K562 (cell line): ENCODE data around the gene NCMAP. TPM values are rescaled to one million over a fixed set of nuclear protein-coding genes. Genes with fewer than 3 reads are reported as not detected.

Experiments
- ATAC-seq: fragments of 200-7000 bp; cut with Tn5 transposase; 3 replicates; pipeline ENCODE4 v1.9.1; 2020; ENCODE audit warnings: moderate library complexity
- BruUV-seq: library from RNA; stranded (reverse); fragments of 400-500 nt; replicated peaks from 2 replicates; lab custom pipeline; 2021; lab: Mats Ljungman, UMichigan
- CTCF ChIA-PET: fragments of 300-600 bp; formaldehyde crosslinking; extraction: SDS; loops from one replicate; lab custom pipeline; 2021; ENCODE audit warnings: low intra/inter-chr PET ratio; lab: Yijun Ruan, JAX
- POLR2A ChIA-PET: fragments of 300-600, 350-650 bp; sonication (Branson Sonifier 250); formaldehyde crosslinking; extraction: SDS; loops from one replicate; lab custom pipeline; 2021; ENCODE audit warnings: antibody characterized with exemption, inconsistent platforms; lab: Yijun Ruan, JAX
- DNase-seq, 4 experiments: peaks; one replicate each; pipeline versions ENCODE4 v3.0.0 to v3.0.0-alpha.2; 2011 to 2018; ENCODE audit warnings: low spot score in 3 of 4, mixed read lengths in 3 of 4; ENCODE audit errors: extremely low read depth in 1 of 4
- FAIRE-seq: peaks from 2 replicates; lab custom pipeline; 2011; peaks lifted over from hg19 to GRCh38; lab: Jason Lieb, UNC
- H2AFZ ChIP-seq: 2 replicates; pipeline ENCODE4 v1.6.0; 2011; ENCODE audit warnings: low read depth, low read length, control low read depth, inconsistent platforms
- H3K27ac ChIP-seq: fragments of 200-600 bp; 3 replicates; pipeline ENCODE4 v1.8.0; 2011; ENCODE audit warnings: low read depth, mild to moderate bottlenecking, control low read depth, inconsistent platforms, low read length, moderate library complexity, mixed read lengths; ENCODE audit errors: extremely low read depth
- H3K27me3 ChIP-seq, 2 experiments: fragments of 300-600 bp in 1 of 2; 2 replicates in 1 of 2; 3 replicates in 1 of 2; pipeline versions ENCODE4 v1.6.0 to v1.8.0; 2011; ENCODE audit warnings: inconsistent platforms in 2 of 2, low read length in 2 of 2, mild to moderate bottlenecking in 1 of 2, mixed read lengths in 1 of 2, moderate library complexity in 1 of 2; ENCODE audit not compliant: control insufficient read depth in 2 of 2, insufficient read depth in 2 of 2
- H3K36me3 ChIP-seq: fragments of 300-600 bp; 3 replicates; pipeline ENCODE4 v1.8.0; 2011; ENCODE audit warnings: mild to moderate bottlenecking, low read length, inconsistent platforms; ENCODE audit not compliant: control insufficient read depth, insufficient read depth
- H3K4me1 ChIP-seq, 2 experiments: fragments of 200-600 bp in 1 of 2; replicated peaks in 1 of 2; 2 replicates in 1 of 2; 3 replicates in 1 of 2; pipeline versions ENCODE4 v1.5.1 to v1.8.0; 2011; ENCODE audit warnings: inconsistent platforms in 2 of 2, low read length in 2 of 2, mild to moderate bottlenecking in 1 of 2, mixed read lengths in 1 of 2, moderate library complexity in 1 of 2; ENCODE audit not compliant: control insufficient read depth in 2 of 2, insufficient read depth in 2 of 2
- H3K4me2 ChIP-seq: 2 replicates; pipeline ENCODE4 v1.6.1; 2011; ENCODE audit warnings: low read length, control low read depth, inconsistent platforms, mixed read lengths; ENCODE audit not compliant: insufficient read depth
- H3K4me3 ChIP-seq: fragments of 200-600 bp; sonication (generic), shearing (Covaris generic); 2 replicates; pipeline ENCODE4 v1.5.1; 2016; ENCODE audit warnings: control low read depth, inconsistent platforms
- H3K79me2 ChIP-seq: fragments of 200-600 bp; 3 replicates; pipeline ENCODE4 v1.8.0; 2011; ENCODE audit warnings: low read length, inconsistent platforms; ENCODE audit not compliant: control insufficient read depth, insufficient read depth
- H3K9ac ChIP-seq, 2 experiments: 2 replicates each; pipeline versions ENCODE4 v1.6.0 to v1.6.1; 2011; ENCODE audit warnings: low read depth in 2 of 2, low read length in 2 of 2, control low read depth in 1 of 2, inconsistent platforms in 1 of 2, mild to moderate bottlenecking in 1 of 2, mixed read lengths in 1 of 2; ENCODE audit not compliant: insufficient read depth in 1 of 2
- H3K9me1 ChIP-seq: one replicate; pipeline ENCODE4 v1.6.0; 2011; ENCODE audit warnings: inconsistent platforms, mild to moderate bottlenecking, low read length, moderate library complexity; ENCODE audit not compliant: control insufficient read depth, insufficient read depth
- H3K9me3 ChIP-seq: replicated peaks from 2 replicates; pipeline ENCODE4 v1.5.1; 2011; ENCODE audit warnings: low read depth, low read length, inconsistent platforms; ENCODE audit not compliant: control insufficient read depth, insufficient read depth
- H4K20me1 ChIP-seq: replicated peaks from 2 replicates; pipeline ENCODE4 v1.6.1; 2011; ENCODE audit warnings: low read length, inconsistent platforms, mixed read lengths; ENCODE audit not compliant: control insufficient read depth, insufficient read depth
- BHLHE40 ChIP-seq: IDR thresholded peaks from 2 replicates; pipeline ENCODE4 v1.6.1; 2011; ENCODE audit warnings: low read length, improper control_type of control experiment
- CBFA2T2 ChIP-seq: fragments of 450-650 bp; conservative IDR thresholded peaks from 2 replicates; pipeline ENCODE4 v1.6.1; 2017; ENCODE audit warnings: mild to moderate bottlenecking
- CEBPG ChIP-seq, 3 experiments: fragments of 200-800 bp in 1 of 3; sonication (Bioruptor generic) in 1 of 3; sonication (generic) in 1 of 3; formaldehyde crosslinking in 1 of 3; IDR thresholded peaks in 2 of 3; conservative IDR thresholded peaks in 1 of 3; 2 replicates each; pipeline versions ENCODE4 v1.6.1 to v1.8.0; 2016 to 2022; ENCODE audit warnings: missing compliant biosample characterization in 2 of 3, missing genetic modification characterization in 2 of 3, mild to moderate bottlenecking in 1 of 3, missing genetic modification reagents in 1 of 3
- ILF3 ChIP-seq: fragments of 450-650 bp; IDR thresholded peaks from 2 replicates; pipeline ENCODE4 v1.6.1; 2018; ENCODE audit warnings: antibody characterized with exemption, mild to moderate bottlenecking, moderate library complexity, borderline replicate concordance
- RAD51 ChIP-seq: fragments of 450-650 bp; IDR thresholded peaks from 2 replicates; pipeline ENCODE4 v1.7.1; 2016; ENCODE audit warnings: low read depth, mild to moderate bottlenecking, borderline replicate concordance
- RBBP5 ChIP-seq: fragments of 200-600 bp; sonication (generic); IDR thresholded peaks from 2 replicates; pipeline ENCODE4 v1.6.1; 2012; ENCODE audit warnings: borderline replicate concordance, mild to moderate bottlenecking, low read length, control low read depth, inconsistent platforms; ENCODE audit not compliant: insufficient read depth, poor library complexity, severe bottlenecking
- TFE3 ChIP-seq: fragments of 450-650 bp; formaldehyde crosslinking; IDR thresholded peaks from 2 replicates; pipeline ENCODE4 v1.4.0; 2020; ENCODE audit warnings: mild to moderate bottlenecking, mixed read lengths
- TOE1 ChIP-seq, 2 experiments: fragments of 450-650 bp in 1 of 2; sonication (generic) in 1 of 2; formaldehyde crosslinking in 1 of 2; IDR thresholded peaks; 2 replicates each; pipeline versions ENCODE4 v1.7.1 to v1.8.0; 2016 to 2022; ENCODE audit warnings: borderline replicate concordance in 2 of 2, mild to moderate bottlenecking in 2 of 2, antibody characterized with exemption in 1 of 2, inconsistent platforms in 1 of 2, low read depth in 1 of 2, missing genetic modification reagents in 1 of 2, moderate library complexity in 1 of 2
- ZFP1 ChIP-seq: fragments of 450-650 bp; formaldehyde crosslinking; IDR thresholded peaks from 2 replicates; pipeline ENCODE4 v1.4.0; 2020; ENCODE audit warnings: mild to moderate bottlenecking, mixed read lengths
- ZKSCAN8 ChIP-seq: fragments of 200-800 bp; sonication (Bioruptor generic); IDR thresholded peaks from 2 replicates; pipeline ENCODE4 v1.6.1; 2016; ENCODE audit warnings: missing genetic modification characterization, missing compliant biosample characterization
- ZNF696 ChIP-seq: fragments of 250-450 bp; sonication (Bioruptor Pico); conservative IDR thresholded peaks from 2 replicates; pipeline ENCODE4 v1.4.0; 2020; ENCODE audit warnings: mild to moderate bottlenecking, moderate library complexity
- WGBS: fragments of 100-300 bp; shearing (Covaris generic); methylation state at CpG from one replicate; pipeline ENCODE4 v1.1.6; 2016; ENCODE audit warnings: low coverage, mixed read lengths; ENCODE audit not compliant: insufficient coverage; ENCODE audit errors: missing lambda C conversion rate; 5-methylcytosine and 5-hydroxymethylcytosine counted together
- in situ Hi-C: fragments of 300-500 bp; cut with MboI; formaldehyde crosslinking; loops from 4 replicates; pipeline ENCODE4 v1.15.0; 2018; ENCODE audit warnings: inconsistent platforms, mixed read lengths
- intact Hi-C: fragments of 100-400 bp; cut with micrococcal nuclease; formaldehyde crosslinking; loops from 2 replicates; pipeline ENCODE4 v1.14.2; 2022
- polyA plus RNA-seq, 8 experiments: library from polyadenylated mRNA; depleted of rRNA in 4 of 8; stranded (reverse) in 5 of 8; unstranded in 3 of 8; fragments of >200 nt; fragmentation: Nextera tagmentation in 2 of 8; fragmentation: Illumina TruSeq in 1 of 8; extraction: Ambion mirVana in 2 of 8; extraction: Trizol in 1 of 8; gene quantifications; 2 replicates each; pipeline versions ENCODE4 v1.2.1 to v1.2.3, GENCODE V29; 2011 to 2014; ENCODE audit warnings: inconsistent platforms in 1 of 8, missing spikeins in 1 of 8
- total RNA-seq, 7 experiments: library from RNA; depleted of rRNA in 6 of 7; stranded (reverse); fragments of >200 nt in 6 of 7; fragmentation: Illumina TruSeq in 2 of 7; extraction: Trizol in 2 of 7; gene quantifications; 2 replicates each; pipeline versions ENCODE4 v1.2.1 to v1.2.3, GENCODE V29; 2011 to 2021; ENCODE audit warnings: low replicate concordance in 1 of 7
- TF ChIP-seq, protein P1 (sequence below): fragments of 450-650 bp; IDR thresholded peaks from 2 replicates; pipeline ENCODE4 v1.6.1; 2016; ENCODE audit warnings: antibody characterized with exemption
- TF ChIP-seq, protein P2 (sequence below): sonication (generic); formaldehyde crosslinking; IDR thresholded peaks from 2 replicates; pipeline ENCODE4 v1.8.0; 2022; ENCODE audit warnings: mild to moderate bottlenecking, missing genetic modification reagents

The NCMAP gene
- total and polyA plus RNA-seq, 9 of the 15 experiments (the other 6 are each of a cell fraction or from before 2014, with no cell fraction given): 0.03 TPM; not detected in 8

DNA sequence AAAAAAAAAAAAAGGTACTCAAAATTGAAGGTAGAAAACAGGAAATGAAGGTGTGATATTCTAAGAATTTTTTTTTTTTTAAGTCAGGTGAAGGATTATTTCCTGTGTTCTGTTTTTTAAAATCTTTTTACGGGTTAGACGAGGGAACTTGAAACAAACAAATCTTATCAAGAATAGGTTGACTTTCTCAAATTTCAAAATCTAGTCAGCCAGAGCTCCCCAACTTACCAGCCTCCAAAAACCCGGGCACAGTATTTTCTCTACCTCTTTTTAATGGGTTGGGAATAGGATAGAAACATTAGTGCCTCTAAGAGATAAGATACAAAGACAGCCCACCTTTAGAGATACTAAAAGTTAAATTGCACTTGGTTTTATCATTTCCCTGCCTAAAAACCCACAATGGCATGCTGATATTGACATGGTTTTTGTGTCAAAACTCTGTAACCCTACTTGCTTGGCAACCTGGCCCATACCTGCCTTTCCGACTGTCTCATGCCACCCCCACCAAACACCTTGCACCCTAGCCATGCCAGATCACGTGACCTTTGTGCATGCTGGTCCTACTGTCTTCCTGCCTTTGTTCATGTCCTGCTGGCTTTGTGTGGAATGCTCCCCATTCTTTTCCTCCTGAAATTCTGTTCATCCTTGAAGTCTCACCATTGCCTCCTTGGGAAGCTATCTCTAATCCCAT is 49.1 kb upstream of the NCMAP start:
- no peak for DNase-seq
- in situ Hi-C loops: no loop called here
- TF ChIP-seq ILF3: no peak
- no peak for TF ChIP-seq CEBPG (CRISPR knock-in tag; IDR thresholded peaks at IDR 0.05)
- TF ChIP-seq CEBPG (tag; conservative IDR thresholded peaks at IDR 0.05 in 1 of 2, IDR thresholded peaks at IDR 0.05 in 1 of 2): no peak
- TF ChIP-seq ZFP1 (CRISPR knock-in tag): no peak
- TF ChIP-seq RBBP5: no peak
- peak; percentile 96 for TF ChIP-seq TFE3
- no peak for TF ChIP-seq ZKSCAN8 (CRISPR knock-in tag)
- TF ChIP-seq TOE1 (IDR thresholded peaks at IDR 0.05; ENCODE audit: borderline replicate concordance): peak; percentile 89
- TF ChIP-seq TOE1 (CRISPR knock-in tag; IDR thresholded peaks at IDR 0.05; ENCODE audit: borderline replicate concordance, low read depth): no peak
- TF ChIP-seq, protein P1, sequence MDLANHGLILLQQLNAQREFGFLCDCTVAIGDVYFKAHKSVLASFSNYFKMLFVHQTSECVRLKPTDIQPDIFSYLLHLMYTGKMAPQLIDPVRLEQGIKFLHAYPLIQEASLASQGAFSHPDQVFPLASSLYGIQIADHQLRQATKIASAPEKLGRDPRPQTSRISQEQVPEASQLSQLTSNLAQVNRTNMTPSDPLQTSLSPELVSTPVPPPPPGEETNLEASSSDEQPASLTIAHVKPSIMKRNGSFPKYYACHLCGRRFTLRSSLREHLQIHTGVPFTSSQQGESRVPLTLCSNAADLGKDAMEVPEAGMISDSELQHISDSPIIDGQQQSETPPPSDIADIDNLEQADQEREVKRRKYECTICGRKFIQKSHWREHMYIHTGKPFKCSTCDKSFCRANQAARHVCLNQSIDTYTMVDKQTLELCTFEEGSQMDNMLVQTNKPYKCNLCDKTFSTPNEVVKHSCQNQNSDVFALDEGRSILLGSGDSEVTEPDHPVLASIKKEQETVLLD: no peak
- TF ChIP-seq, protein P2, sequence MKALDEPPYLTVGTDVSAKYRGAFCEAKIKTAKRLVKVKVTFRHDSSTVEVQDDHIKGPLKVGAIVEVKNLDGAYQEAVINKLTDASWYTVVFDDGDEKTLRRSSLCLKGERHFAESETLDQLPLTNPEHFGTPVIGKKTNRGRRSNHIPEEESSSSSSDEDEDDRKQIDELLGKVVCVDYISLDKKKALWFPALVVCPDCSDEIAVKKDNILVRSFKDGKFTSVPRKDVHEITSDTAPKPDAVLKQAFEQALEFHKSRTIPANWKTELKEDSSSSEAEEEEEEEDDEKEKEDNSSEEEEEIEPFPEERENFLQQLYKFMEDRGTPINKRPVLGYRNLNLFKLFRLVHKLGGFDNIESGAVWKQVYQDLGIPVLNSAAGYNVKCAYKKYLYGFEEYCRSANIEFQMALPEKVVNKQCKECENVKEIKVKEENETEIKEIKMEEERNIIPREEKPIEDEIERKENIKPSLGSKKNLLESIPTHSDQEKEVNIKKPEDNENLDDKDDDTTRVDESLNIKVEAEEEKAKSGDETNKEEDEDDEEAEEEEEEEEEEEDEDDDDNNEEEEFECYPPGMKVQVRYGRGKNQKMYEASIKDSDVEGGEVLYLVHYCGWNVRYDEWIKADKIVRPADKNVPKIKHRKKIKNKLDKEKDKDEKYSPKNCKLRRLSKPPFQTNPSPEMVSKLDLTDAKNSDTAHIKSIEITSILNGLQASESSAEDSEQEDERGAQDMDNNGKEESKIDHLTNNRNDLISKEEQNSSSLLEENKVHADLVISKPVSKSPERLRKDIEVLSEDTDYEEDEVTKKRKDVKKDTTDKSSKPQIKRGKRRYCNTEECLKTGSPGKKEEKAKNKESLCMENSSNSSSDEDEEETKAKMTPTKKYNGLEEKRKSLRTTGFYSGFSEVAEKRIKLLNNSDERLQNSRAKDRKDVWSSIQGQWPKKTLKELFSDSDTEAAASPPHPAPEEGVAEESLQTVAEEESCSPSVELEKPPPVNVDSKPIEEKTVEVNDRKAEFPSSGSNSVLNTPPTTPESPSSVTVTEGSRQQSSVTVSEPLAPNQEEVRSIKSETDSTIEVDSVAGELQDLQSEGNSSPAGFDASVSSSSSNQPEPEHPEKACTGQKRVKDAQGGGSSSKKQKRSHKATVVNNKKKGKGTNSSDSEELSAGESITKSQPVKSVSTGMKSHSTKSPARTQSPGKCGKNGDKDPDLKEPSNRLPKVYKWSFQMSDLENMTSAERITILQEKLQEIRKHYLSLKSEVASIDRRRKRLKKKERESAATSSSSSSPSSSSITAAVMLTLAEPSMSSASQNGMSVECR: no peak
- TF ChIP-seq RAD51: peak; percentile 89
- TF ChIP-seq CBFA2T2: peak; percentile 62
- peak; percentile 73 for TF ChIP-seq BHLHE40
- TF ChIP-seq ZNF696 (CRISPR knock-in tag): no peak

More for the DNA sequence above, 49.1 kb upstream of the NCMAP start:
- BruUV-seq: no TSS peak
- Histone ChIP-seq H4K20me1 (peaks cover 3% of the 10 kb centered on the region; the same call in 1 of the 2 replicates), H3K9me1 (no peaks in the 10 kb centered on the region), H3K4me3 (no peak overlapping the region), H3K9me3 (no peaks in the 10 kb centered on the region), H3K27ac (no peak overlapping the region), H3K9ac (no peak overlapping the region), H3K79me2 (no peaks in the 10 kb centered on the region), H3K4me2 (no peak overlapping the region), H3K36me3 (no peaks in the 10 kb centered on the region), H3K4me1 (peaks cover 13 to 17% of the 10 kb centered on the region in 2 experiments), H3K27me3 (peaks cover 53 to 54% of the 10 kb centered on the region in 2 experiments), H2AFZ (no peak overlapping the region)
- 3% methylated on average over 5 of the region's 5 CpGs for WGBS
- ChIA-PET CTCF (no interaction called here), POLR2A (interaction anchor here (0.7 to 1.4 kb wide), 2 partner anchors 8 to 31 kb away, joined by 3 to 4 read pairs; no protein-coding TSS in a partner anchor)
- ATAC-seq (no peak), FAIRE-seq (no peak)
- intact Hi-C loops: no loop called here
